ENCODE results near the gene ARID1A. TPM values are rescaled to one million over a fixed set of nuclear protein-coding genes. Genes with fewer than 3 reads are reported as not detected.

ARID1A gene
- total RNA-seq, 4 donors from 2014 or later = 43.4 to 72.0 (median 53.1) TPM

DNA sequence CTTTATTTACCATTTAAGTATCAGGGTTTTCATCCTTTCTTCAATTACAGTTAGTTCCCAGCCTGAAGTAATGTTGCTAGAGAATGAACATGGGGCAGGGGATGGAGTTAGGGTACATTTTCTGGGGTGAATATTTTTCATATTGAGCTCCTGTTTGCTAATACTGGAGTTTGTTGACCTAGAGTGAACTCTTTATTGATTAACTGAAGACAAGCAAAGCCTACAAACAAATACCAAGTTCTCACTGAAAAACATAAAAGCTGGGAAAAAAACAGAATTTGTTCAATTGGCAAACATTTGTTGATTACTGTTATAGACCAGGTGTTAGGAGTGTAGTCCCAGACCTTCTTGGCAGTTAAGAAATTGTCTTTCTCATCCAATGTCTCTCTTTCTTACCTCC, 63.7 kb downstream of the ARID1A start:
- Histone ChIP-seq H3K27me3 (no peaks in the 10 kb centered on the region), H3K9me3 (no peaks in the 10 kb centered on the region), H3K4me1 (peaks cover 0 to 5% (median 0%) of the 10 kb centered on the region in 4 donors), H3K4me3 (no peak overlapping the region), H3K36me3 (peaks cover 0 to 37% (median 16%) of the 10 kb centered on the region in 4 donors), H3K27ac (no peak overlapping the region)
- intact Hi-C loops (cut with DNase I; ENCODE audit: low total_unique reads) (no loop called here), in situ Hi-C loops (cut with MboI; ENCODE audit: low pct_ligation_motif_present in 1 of 4, low pct_unique_long_range_greater_than_20kb in 1 of 4, low sequenced_read_pairs in 3 of 4) (no loop called here)
- DNase-seq = no peak
- TF ChIP-seq, protein P1, sequence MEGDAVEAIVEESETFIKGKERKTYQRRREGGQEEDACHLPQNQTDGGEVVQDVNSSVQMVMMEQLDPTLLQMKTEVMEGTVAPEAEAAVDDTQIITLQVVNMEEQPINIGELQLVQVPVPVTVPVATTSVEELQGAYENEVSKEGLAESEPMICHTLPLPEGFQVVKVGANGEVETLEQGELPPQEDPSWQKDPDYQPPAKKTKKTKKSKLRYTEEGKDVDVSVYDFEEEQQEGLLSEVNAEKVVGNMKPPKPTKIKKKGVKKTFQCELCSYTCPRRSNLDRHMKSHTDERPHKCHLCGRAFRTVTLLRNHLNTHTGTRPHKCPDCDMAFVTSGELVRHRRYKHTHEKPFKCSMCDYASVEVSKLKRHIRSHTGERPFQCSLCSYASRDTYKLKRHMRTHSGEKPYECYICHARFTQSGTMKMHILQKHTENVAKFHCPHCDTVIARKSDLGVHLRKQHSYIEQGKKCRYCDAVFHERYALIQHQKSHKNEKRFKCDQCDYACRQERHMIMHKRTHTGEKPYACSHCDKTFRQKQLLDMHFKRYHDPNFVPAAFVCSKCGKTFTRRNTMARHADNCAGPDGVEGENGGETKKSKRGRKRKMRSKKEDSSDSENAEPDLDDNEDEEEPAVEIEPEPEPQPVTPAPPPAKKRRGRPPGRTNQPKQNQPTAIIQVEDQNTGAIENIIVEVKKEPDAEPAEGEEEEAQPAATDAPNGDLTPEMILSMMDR (IDR thresholded peaks at IDR 0.05) = no peak

DNA sequence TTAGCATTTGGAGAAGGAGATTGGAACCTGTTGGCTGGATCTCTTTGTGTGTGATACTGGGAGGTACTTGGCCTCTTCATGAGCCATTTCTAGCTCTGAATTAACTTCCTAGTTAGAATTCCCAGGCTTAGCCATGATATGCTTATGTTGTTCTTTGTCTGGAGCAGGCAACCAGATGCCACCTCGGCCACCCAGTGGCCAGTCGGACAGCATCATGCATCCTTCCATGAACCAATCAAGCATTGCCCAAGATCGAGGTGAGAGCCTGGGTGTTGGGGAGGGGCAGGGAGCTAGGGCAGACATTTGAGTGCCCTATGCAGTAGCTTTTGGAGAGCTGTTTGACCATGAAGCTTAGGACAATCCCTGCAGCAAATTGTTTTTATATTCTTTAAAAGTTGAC, 65.4 kb downstream of the ARID1A start:
- 55% methylated on average over 3 of the region's 3 CpGs; no CpG with 5 or more reads in 1 of the 2 donors for WGBS, 2 donors (ENCODE audit: low coverage in 1 of 2)
- DNase-seq = no peak
- intact Hi-C loops (cut with DNase I; ENCODE audit: low total_unique reads) = no loop called here

DNA sequence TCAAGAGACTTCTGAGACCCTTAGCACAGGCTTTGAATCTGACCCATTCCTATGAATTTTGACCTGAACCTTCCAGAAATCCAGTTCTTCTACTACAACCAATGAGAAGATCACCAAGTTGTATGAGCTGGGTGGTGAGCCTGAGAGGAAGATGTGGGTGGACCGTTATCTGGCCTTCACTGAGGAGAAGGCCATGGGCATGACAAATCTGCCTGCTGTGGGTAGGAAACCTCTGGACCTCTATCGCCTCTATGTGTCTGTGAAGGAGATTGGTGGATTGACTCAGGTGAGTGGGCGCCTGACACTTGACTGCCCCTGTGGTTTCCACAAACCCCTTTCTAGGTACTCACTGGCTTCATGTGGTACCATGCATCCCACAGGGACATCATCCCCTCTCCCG, 71.9 kb downstream of the ARID1A start:
- no peaks in the 10 kb centered on the region for H3K27me3 ChIP-seq
- in situ Hi-C loops (cut with MboI; ENCODE audit: low pct_ligation_motif_present in 1 of 4, low pct_unique_long_range_greater_than_20kb in 1 of 4, low sequenced_read_pairs in 3 of 4) (no loop called here), intact Hi-C loops (cut with DNase I; ENCODE audit: low total_unique reads) (no loop called here)
- H3K27ac ChIP-seq = no peak overlapping the region
- 89% methylated on average over 4 of the region's 4 CpGs; no CpG with 5 or more reads in 1 of the 2 donors for WGBS, 2 donors (ENCODE audit: low coverage in 1 of 2)
- no peak for DNase-seq
- H3K4me1 ChIP-seq = peaks cover 8 to 20% (median 16%) of the 10 kb centered on the region in 4 donors
- H3K36me3 ChIP-seq = peaks cover 0 to 65% (median 32%) of the 10 kb centered on the region in 4 donors
- H3K4me3 ChIP-seq = no peak overlapping the region
- TF ChIP-seq, protein P1 (IDR thresholded peaks at IDR 0.05) = no peak
- no peak for TF ChIP-seq EP300 (IDR thresholded peaks at IDR 0.05; ENCODE audit: low read depth)
- no peak for TF ChIP-seq POLR2AphosphoS5 (IDR thresholded peaks at IDR 0.05)
- TF ChIP-seq POLR2A (IDR thresholded peaks at IDR 0.05) = no peak
- H3K9me3 ChIP-seq = no peaks in the 10 kb centered on the region

More for the DNA sequence above, 65.4 kb downstream of the ARID1A start:
- no peaks in the 10 kb centered on the region for H3K9me3 ChIP-seq
- peaks cover 0 to 40% (median 20%) of the 10 kb centered on the region in 4 donors for H3K36me3 ChIP-seq
- no peaks in the 10 kb centered on the region for H3K27me3 ChIP-seq
- no peak overlapping the region for H3K27ac ChIP-seq
- H3K4me3 ChIP-seq = no peak overlapping the region
- in situ Hi-C loops (cut with MboI; ENCODE audit: low pct_ligation_motif_present in 1 of 4, low pct_unique_long_range_greater_than_20kb in 1 of 4, low sequenced_read_pairs in 3 of 4) = no loop called here
- TF ChIP-seq POLR2A (IDR thresholded peaks at IDR 0.05) (no peak), POLR2AphosphoS5 (IDR thresholded peaks at IDR 0.05) (no peak), EP300 (IDR thresholded peaks at IDR 0.05; ENCODE audit: low read depth) (no peak)
- TF ChIP-seq, protein P1 (IDR thresholded peaks at IDR 0.05) = no peak
- peaks cover 0 to 5% (median 0%) of the 10 kb centered on the region in 4 donors for H3K4me1 ChIP-seq

DNA sequence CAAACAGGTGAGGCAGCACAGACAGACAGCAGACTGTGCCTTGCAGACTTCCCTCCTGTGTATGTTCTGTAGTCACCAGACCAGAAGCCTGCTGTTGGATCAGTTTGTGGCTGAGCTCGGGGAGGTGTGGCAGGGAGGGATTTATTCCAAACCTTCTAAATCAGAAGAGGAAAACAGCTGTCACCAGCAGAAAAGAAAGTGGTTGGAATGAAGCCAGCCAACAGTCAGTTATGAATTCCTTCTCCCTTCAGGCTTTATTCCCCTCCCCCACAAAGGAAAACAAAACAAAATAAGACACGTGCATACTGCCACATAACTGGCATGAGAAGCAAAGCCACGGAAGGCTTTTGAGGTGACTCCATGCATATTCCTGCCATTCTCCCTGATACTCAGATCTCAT, 72.9 kb downstream of the ARID1A start:
- Histone ChIP-seq H3K27me3 (no peaks in the 10 kb centered on the region), H3K36me3 (peaks cover 0 to 65% (median 32%) of the 10 kb centered on the region in 4 donors), H3K4me1 (peaks cover 8 to 20% (median 16%) of the 10 kb centered on the region in 4 donors), H3K9me3 (no peaks in the 10 kb centered on the region), H3K4me3 (no peak overlapping the region), H3K27ac (no peak overlapping the region)
- DNase-seq = no peak
- TF ChIP-seq, protein P1 (IDR thresholded peaks at IDR 0.05) = no peak
- TF ChIP-seq POLR2AphosphoS5 (IDR thresholded peaks at IDR 0.05) (no peak), EP300 (IDR thresholded peaks at IDR 0.05; ENCODE audit: low read depth) (no peak), POLR2A (IDR thresholded peaks at IDR 0.05) (no peak)
- in situ Hi-C loops (cut with MboI; ENCODE audit: low pct_ligation_motif_present in 1 of 4, low pct_unique_long_range_greater_than_20kb in 1 of 4, low sequenced_read_pairs in 3 of 4) (no loop called here), intact Hi-C loops (cut with DNase I; ENCODE audit: low total_unique reads) (no loop called here)
- 44% methylated on average over 2 to 3 of the region's 3 CpGs for WGBS, 2 donors (ENCODE audit: low coverage in 1 of 2)
